Nephron progenitor cell (in vitro differentiated cells): Measurements from ENCODE around the gene TIMP2.
A peak's percentile ranks its signal among the peaks of the same experiment; 100 is the strongest.
"Not testable (repeated sequence)": the region's sequence is repeated elsewhere in the genome, so short reads cannot be mapped to it uniquely, and the experiment has no call there.

ENCODE experiments used
- DNase-seq: peaks from one replicate; pipeline ENCODE4 v3.0.0; 2021
- H3K27ac Mint-ChIP-seq: 2 replicates; pipeline ENCODE4 v1.8.0; 2021; ENCODE audit warnings: mild to moderate bottlenecking, moderate library complexity, mixed read lengths
- H3K27me3 Mint-ChIP-seq: 2 replicates; pipeline ENCODE4 v1.8.0; 2021; ENCODE audit warnings: mild to moderate bottlenecking, low read depth, mixed read lengths; ENCODE audit not compliant: poor library complexity
- H3K36me3 Mint-ChIP-seq: 2 replicates; pipeline ENCODE4 v1.8.0; 2021; ENCODE audit warnings: low read depth, mixed read lengths
- H3K4me1 Mint-ChIP-seq: 2 replicates; pipeline ENCODE4 v1.8.0; 2021; ENCODE audit warnings: mixed read lengths
- H3K4me3 Mint-ChIP-seq: 2 replicates; pipeline ENCODE4 v1.8.0; 2021; ENCODE audit warnings: mild to moderate bottlenecking, moderate library complexity, mixed read lengths
- H3K9me3 Mint-ChIP-seq: 2 replicates; pipeline ENCODE4 v1.8.0; 2021; ENCODE audit warnings: mild to moderate bottlenecking, moderate library complexity, mixed read lengths
- TF ChIP-seq, protein P1 (sequence below): fragments of 200-600 bp; sonication (generic); IDR thresholded peaks from 2 replicates; pipeline ENCODE4 v1.5.0; 2021; ENCODE audit warnings: antibody characterized with exemption

TIMP2 gene

DNA sequence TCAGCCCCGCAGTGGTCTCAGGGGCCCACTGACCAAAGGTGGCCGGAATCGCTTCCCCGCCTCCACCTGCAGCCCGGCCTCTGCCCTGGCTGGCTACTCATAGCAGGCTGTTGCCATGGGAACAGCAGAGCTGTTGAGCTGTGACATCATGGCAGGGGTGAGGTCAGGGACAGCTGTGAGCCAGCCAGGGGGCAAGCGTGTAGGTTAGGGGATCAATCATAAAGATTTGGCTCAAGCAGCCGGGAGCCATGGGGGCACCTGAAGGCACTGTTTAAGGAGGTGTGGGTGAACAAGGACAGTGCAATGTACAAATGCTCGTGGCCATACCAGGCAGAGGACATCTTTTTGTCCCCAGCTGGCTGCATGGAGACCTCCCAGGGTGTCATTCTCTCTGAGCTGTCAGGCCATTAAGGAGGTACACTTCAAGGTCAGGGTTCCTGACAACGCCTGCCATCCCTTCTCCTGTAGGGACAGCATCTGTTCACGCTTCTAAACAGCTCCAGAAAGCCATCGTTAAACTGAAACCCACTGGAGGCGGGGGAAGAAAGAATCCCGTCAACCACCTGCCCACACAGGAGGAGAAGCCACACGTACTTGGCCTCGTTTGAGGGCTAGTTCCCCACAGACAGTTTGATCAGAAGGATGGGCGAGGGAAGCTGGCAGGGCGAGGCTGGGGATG, 21.9 kb downstream of the TIMP2 start, which contains the start of gene CEP295NL:
Gene CEP295NL (minus strand): TSS at position 101 of the 679 bp plus-strand sequence. CDS start 1,373 bp downstream, outside the sequence.
- Mint-ChIP-seq H3K27me3 (peaks cover 3% of the 10 kb centered on the region), H3K36me3 (peaks cover 7% of the 10 kb centered on the region), H3K27ac (peak within 1 kb of the TSS; percentile 48), H3K4me3 (peak within 1 kb of the TSS; percentile 16), H3K9me3 (no peaks in the 10 kb centered on the region), H3K4me1 (peaks cover 57% of the 10 kb centered on the region)
- TF ChIP-seq, protein P1, sequence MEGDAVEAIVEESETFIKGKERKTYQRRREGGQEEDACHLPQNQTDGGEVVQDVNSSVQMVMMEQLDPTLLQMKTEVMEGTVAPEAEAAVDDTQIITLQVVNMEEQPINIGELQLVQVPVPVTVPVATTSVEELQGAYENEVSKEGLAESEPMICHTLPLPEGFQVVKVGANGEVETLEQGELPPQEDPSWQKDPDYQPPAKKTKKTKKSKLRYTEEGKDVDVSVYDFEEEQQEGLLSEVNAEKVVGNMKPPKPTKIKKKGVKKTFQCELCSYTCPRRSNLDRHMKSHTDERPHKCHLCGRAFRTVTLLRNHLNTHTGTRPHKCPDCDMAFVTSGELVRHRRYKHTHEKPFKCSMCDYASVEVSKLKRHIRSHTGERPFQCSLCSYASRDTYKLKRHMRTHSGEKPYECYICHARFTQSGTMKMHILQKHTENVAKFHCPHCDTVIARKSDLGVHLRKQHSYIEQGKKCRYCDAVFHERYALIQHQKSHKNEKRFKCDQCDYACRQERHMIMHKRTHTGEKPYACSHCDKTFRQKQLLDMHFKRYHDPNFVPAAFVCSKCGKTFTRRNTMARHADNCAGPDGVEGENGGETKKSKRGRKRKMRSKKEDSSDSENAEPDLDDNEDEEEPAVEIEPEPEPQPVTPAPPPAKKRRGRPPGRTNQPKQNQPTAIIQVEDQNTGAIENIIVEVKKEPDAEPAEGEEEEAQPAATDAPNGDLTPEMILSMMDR: no peak
- DNase-seq: peak; percentile 69

DNA sequence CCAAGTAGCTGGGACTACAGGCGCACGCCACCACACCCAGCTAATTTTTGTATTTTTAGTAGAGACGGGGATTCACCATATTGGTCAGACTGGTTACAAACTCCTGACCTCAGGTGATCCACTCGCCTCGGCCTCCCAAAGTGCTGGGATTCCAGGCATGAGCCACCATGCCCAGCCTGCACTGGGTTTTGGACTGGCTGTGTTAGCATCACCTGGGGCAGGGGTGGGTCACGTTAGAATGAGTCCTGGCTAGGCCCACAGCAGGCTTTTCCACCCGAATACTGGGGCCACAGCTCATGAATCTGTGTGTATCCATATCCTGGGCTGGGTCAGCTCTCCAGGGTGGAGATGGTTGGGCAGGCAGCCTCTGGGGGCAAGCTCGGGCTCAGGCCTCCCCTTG, 23.0 kb downstream of the TIMP2 start:
- Mint-ChIP-seq H3K27ac (peak overlapping the region; percentile 48), H3K4me1 (peaks cover 65% of the 10 kb centered on the region)
- H3K9me3 Mint-ChIP-seq, H3K4me3 Mint-ChIP-seq, DNase-seq, H3K36me3 Mint-ChIP-seq, H3K27me3 Mint-ChIP-seq: not testable (repeated sequence)

DNA sequence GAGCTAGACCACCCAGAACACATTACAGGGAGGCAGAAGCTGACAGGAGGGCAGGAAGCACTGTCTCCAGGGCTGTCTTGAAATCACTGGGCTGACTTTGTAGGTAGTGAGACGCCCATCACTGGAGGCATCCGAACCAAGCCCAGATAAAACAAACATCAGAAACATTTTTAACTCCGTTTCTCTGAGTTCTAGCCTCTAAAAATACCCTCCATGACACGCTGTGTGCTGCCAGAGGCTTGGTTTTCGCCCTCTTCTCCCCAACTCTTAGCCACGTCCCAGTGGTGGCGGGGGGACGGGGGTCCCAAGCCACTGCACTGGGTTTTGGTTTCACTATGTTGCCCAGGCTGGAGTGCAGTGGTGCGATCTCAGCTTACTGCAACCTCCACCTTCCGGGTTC, 23.4 kb downstream of the TIMP2 start:
- peaks cover 66% of the 10 kb centered on the region for H3K4me1 Mint-ChIP-seq
- TF ChIP-seq, protein P1: no peak
- H3K27me3 Mint-ChIP-seq: peaks cover 2% of the 10 kb centered on the region
- H3K4me3 Mint-ChIP-seq: no peak overlapping the region
- H3K27ac Mint-ChIP-seq: peak overlapping the region; percentile 48
- no peaks in the 10 kb centered on the region for H3K9me3 Mint-ChIP-seq
- H3K36me3 Mint-ChIP-seq: peaks cover 6% of the 10 kb centered on the region
- DNase-seq: no peak

DNA sequence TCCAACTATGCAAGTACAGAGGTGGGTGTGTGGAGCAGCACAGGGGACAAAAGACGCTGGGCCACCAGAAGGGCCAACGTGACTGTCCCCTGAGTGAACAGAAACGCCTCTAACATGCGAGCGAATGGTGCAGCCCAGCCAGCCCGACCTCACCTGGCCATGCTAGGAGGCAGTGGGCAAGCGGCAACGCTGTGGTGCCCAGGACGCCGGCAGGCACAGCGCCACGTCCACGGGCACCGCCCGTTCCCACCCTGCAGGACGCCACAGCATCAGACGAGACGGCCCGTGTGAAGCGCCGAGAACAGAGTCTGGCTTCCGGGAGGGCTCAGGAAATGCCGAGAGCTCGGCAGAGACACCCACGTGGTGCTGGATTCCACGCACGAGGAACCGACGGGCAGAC, 24.4 kb downstream of the TIMP2 start:
- TF ChIP-seq, protein P1: no peak
- no peak overlapping the region for H3K4me3 Mint-ChIP-seq
- no peaks in the 10 kb centered on the region for H3K9me3 Mint-ChIP-seq
- peaks cover 6% of the 10 kb centered on the region for H3K36me3 Mint-ChIP-seq
- H3K4me1 Mint-ChIP-seq: peaks cover 69% of the 10 kb centered on the region
- H3K27ac Mint-ChIP-seq: no peak overlapping the region
- DNase-seq: no peak
- peaks cover 2% of the 10 kb centered on the region for H3K27me3 Mint-ChIP-seq

DNA sequence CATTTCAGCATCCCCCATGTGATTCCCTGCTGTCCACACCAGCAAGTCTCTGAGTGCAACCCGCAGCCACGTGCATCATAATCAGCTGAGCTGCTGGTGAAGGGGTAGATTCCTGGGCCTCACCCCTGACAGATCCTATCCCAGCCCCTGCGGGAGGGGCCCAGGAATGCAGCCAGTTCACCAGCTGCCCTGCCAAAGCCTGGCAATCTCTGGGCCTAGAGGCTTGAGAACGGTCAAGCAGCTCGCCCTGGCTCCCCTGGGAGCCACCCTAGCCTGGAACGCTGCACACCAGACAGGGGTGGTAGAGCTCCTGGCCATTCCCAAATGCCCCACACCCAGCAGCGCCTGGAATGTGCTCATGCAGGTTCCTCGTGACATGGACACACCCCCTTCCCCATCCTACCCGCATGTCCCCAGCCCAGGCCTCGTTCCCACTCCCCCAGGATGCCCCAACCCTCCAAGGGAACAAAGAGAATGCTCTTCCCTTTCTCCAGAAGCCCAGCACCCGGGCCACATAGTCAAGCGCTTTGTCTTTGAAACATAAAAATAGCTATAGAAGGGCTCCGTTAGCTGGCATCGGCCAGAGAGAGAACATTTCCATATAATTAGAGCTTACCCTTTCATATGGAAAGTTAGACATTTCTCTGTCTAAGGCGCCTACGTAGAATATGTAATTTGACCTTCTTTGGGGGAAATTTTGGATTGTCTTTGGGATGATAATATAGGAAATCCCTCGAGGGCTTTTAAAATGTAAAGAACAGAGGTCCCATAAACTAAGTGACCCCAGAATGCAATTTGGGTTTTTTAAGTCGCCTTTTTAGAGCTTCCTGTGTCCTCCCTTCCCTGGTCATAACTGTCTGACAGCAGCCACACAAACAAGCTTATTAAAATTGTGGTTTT, 25.6 kb downstream of the TIMP2 start:
- DNase-seq: no peak
- TF ChIP-seq, protein P1: no peak
- Mint-ChIP-seq H3K36me3 (peaks cover 6% of the 10 kb centered on the region), H3K4me3 (no peak overlapping the region), H3K4me1 (peaks cover 70% of the 10 kb centered on the region), H3K9me3 (no peaks in the 10 kb centered on the region), H3K27ac (no peak overlapping the region), H3K27me3 (peaks cover 2% of the 10 kb centered on the region)

DNA sequence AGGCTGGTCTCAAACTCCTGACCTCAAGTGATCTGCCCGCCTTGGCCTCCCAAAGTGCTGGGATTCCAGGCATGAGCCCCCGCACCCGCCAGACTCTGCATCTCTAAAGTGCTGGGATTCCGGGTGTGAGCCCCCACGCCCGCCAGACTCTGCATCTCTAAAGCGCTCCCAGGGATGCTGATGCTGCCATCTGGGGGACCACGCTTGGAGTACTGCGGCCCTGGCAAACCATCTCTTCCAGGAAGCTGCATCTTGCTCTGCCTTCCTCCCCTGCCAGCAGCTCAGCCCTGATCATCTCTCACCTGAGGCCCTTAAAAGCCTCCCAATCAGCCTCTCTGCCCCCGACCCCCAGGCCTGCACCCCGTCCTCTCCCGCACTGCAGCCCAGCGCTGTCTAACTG, 26.2 kb downstream of the TIMP2 start:
- Mint-ChIP-seq H3K36me3 (peaks cover 6% of the 10 kb centered on the region), H3K9me3 (no peaks in the 10 kb centered on the region), H3K27ac (no peak overlapping the region), H3K27me3 (peaks cover 2% of the 10 kb centered on the region), H3K4me3 (no peak overlapping the region), H3K4me1 (peaks cover 63% of the 10 kb centered on the region)
- no peak for DNase-seq
- TF ChIP-seq, protein P1: no peak
